IMR-90 (cell line): Measurements from ENCODE around the gene SPATA17. TPM values are rescaled to one million over a fixed set of nuclear protein-coding genes. Genes with fewer than 3 reads are reported as not detected.

Experiments used
- ATAC-seq: fragments of 200-7000 bp; cut with Tn5 transposase; 2 replicates; pipeline ENCODE4 v1.9.1; 2020; ENCODE audit warnings: low read depth, mild to moderate bottlenecking, moderate library complexity
- BruUV-seq: library from RNA; stranded (reverse); fragments of 400-500 nt; replicated peaks from 2 replicates; lab custom pipeline; 2021; lab: Mats Ljungman, UMichigan
- CTCF ChIA-PET: fragments of 300-600 bp; formaldehyde crosslinking; extraction: SDS; loops from one replicate; lab custom pipeline; 2021; ENCODE audit warnings: antibody characterized with exemption; lab: Yijun Ruan, JAX
- POLR2A ChIA-PET: fragments of 300-600 bp; sonication (Branson Sonifier 250); formaldehyde crosslinking; loops from one replicate; lab custom pipeline; 2022; ENCODE audit warnings: antibody characterized with exemption; ENCODE audit not compliant: unreplicated experiment; lab: Charles Lee
- DNase-seq: peaks from one replicate; pipeline ENCODE4 v3.0.0; 2013
- H2AFZ ChIP-seq: replicated peaks from 2 replicates; pipeline ENCODE3; 2013; ENCODE audit warnings: low read length, mild to moderate bottlenecking; ENCODE audit not compliant: poor library complexity
- H2AK5ac ChIP-seq: 2 replicates; pipeline ENCODE4 v1.6.1; 2013; ENCODE audit warnings: low read depth, low read length, inconsistent platforms
- H2AK9ac ChIP-seq: replicated peaks from 2 replicates; pipeline ENCODE3; 2013; ENCODE audit warnings: mild to moderate bottlenecking, low read depth, low read length, moderate library complexity; ENCODE audit not compliant: poor library complexity
- H2BK120ac ChIP-seq: 2 replicates; pipeline ENCODE4 v1.6.1; 2013; ENCODE audit warnings: low read depth, low read length, inconsistent platforms
- H2BK15ac ChIP-seq: 3 replicates; pipeline ENCODE4 v1.6.1; 2013; ENCODE audit warnings: low read depth, low read length, inconsistent platforms
- H2BK20ac ChIP-seq: 2 replicates; pipeline ENCODE4 v1.6.1; 2013; ENCODE audit warnings: low read depth, mild to moderate bottlenecking, inconsistent platforms, low read length, moderate library complexity
- H2BK5ac ChIP-seq: 2 replicates; pipeline ENCODE4 v1.6.1; 2013; ENCODE audit warnings: mild to moderate bottlenecking, low read depth, low read length, inconsistent platforms; ENCODE audit not compliant: poor library complexity, severe bottlenecking
- H3K14ac ChIP-seq: replicated peaks from 2 replicates; pipeline ENCODE4 v1.6.1; 2013; ENCODE audit warnings: low read depth, low read length, inconsistent platforms
- H3K18ac ChIP-seq: 2 replicates; pipeline ENCODE4 v1.6.1; 2013; ENCODE audit warnings: low read depth, low read length, control low read depth
- H3K23ac ChIP-seq: 2 replicates; pipeline ENCODE4 v1.6.1; 2013; ENCODE audit warnings: low read depth, low read length, inconsistent platforms
- H3K27ac ChIP-seq: 2 replicates; pipeline ENCODE4 v1.5.1; 2013; ENCODE audit warnings: mild to moderate bottlenecking, control low read depth, low read length; ENCODE audit not compliant: insufficient read depth
- H3K27me3 ChIP-seq: 2 replicates; pipeline ENCODE4 v1.6.1; 2013; ENCODE audit warnings: low read length; ENCODE audit not compliant: control insufficient read depth, insufficient read depth
- H3K36me3 ChIP-seq: 2 replicates; pipeline ENCODE4 v1.6.1; 2013; ENCODE audit warnings: low read length, mixed read lengths; ENCODE audit not compliant: control insufficient read depth, insufficient read depth
- H3K4ac ChIP-seq: 2 replicates; pipeline ENCODE4 v1.6.1; 2013; ENCODE audit warnings: low read depth, low read length, inconsistent platforms
- H3K4me1 ChIP-seq: 2 replicates; pipeline ENCODE4 v1.6.1; 2013; ENCODE audit warnings: low read length, mixed read lengths; ENCODE audit not compliant: control insufficient read depth, insufficient read depth
- H3K4me2 ChIP-seq: 2 replicates; pipeline ENCODE4 v1.6.1; 2013; ENCODE audit warnings: low read depth, mild to moderate bottlenecking, control low read depth, low read length, moderate library complexity
- H3K4me3 ChIP-seq: 2 replicates; pipeline ENCODE4 v1.5.1; 2013; ENCODE audit warnings: low read depth, mild to moderate bottlenecking, control low read depth, low read length, moderate library complexity; ENCODE audit not compliant: insufficient read depth
- H3K56ac ChIP-seq: 2 replicates; pipeline ENCODE4 v1.6.1; 2013; ENCODE audit warnings: low read length, inconsistent platforms; ENCODE audit not compliant: insufficient read depth; ENCODE audit errors: extremely low read depth
- H3K79me1 ChIP-seq, 2 experiments: 2 replicates each; pipeline ENCODE4 v1.6.1; 2013; ENCODE audit warnings: low read length in 2 of 2, inconsistent platforms in 1 of 2, low read depth in 1 of 2
- H3K9ac ChIP-seq: 2 replicates; pipeline ENCODE4 v1.6.1; 2013; ENCODE audit warnings: low read depth, low read length, control low read depth
- H3K9me1 ChIP-seq: 2 replicates; pipeline ENCODE4 v1.6.1; 2013; ENCODE audit warnings: low read length, inconsistent platforms; ENCODE audit not compliant: insufficient read depth
- H3K9me3 ChIP-seq: 2 replicates; pipeline ENCODE4 v1.6.1; 2013; ENCODE audit warnings: low read length; ENCODE audit not compliant: control insufficient read depth, insufficient read depth
- H4K20me1 ChIP-seq: 2 replicates; pipeline ENCODE4 v1.6.1; 2013; ENCODE audit warnings: low read length, inconsistent platforms; ENCODE audit not compliant: insufficient read depth
- H4K5ac ChIP-seq: 2 replicates; pipeline ENCODE4 v1.6.1; 2013; ENCODE audit warnings: mild to moderate bottlenecking, low read depth, low read length, control low read depth
- H4K8ac ChIP-seq, 2 experiments: 2 replicates each; pipeline ENCODE4 v1.6.1; 2013; ENCODE audit warnings: low read depth in 2 of 2, low read length in 2 of 2, control low read depth in 1 of 2, inconsistent platforms in 1 of 2
- H4K91ac ChIP-seq: 2 replicates; pipeline ENCODE4 v1.6.1; 2013; ENCODE audit warnings: low read depth, low read length, inconsistent platforms; ENCODE audit not compliant: insufficient read depth
- BHLHE40 ChIP-seq: fragments of 150-350 bp; IDR thresholded peaks from 2 replicates; pipeline ENCODE4 v1.6.1; 2016; ENCODE audit warnings: mild to moderate bottlenecking, low read depth, low read length
- CEBPB ChIP-seq: IDR thresholded peaks from 2 replicates; pipeline ENCODE4 v1.6.1; 2012; ENCODE audit warnings: low read depth, low read length, improper control_type of control experiment
- CHD1 ChIP-seq: IDR thresholded peaks from 2 replicates; pipeline ENCODE4 v1.6.1; 2012; ENCODE audit warnings: low read depth, low read length, improper control_type of control experiment
- FOS ChIP-seq: fragments of 150-350 bp; IDR thresholded peaks from 2 replicates; pipeline ENCODE4 v1.6.1; 2016; ENCODE audit warnings: low read depth, low read length
- MAFK ChIP-seq: IDR thresholded peaks from 2 replicates; pipeline ENCODE4 v1.6.1; 2012; ENCODE audit warnings: low read depth, low read length, improper control_type of control experiment
- MAZ ChIP-seq: IDR thresholded peaks from 2 replicates; pipeline ENCODE4 v1.6.1; 2012; ENCODE audit warnings: low read depth, mild to moderate bottlenecking, low read length, improper control_type of control experiment, moderate library complexity, borderline replicate concordance
- MXI1 ChIP-seq: IDR thresholded peaks from 2 replicates; pipeline ENCODE4 v1.6.1; 2012; ENCODE audit warnings: low read depth, mild to moderate bottlenecking, low read length, moderate library complexity, borderline replicate concordance
- NFE2L2 ChIP-seq: fragments of 150-350 bp; IDR thresholded peaks from 2 replicates; pipeline ENCODE4 v1.6.1; 2016; ENCODE audit warnings: low read depth, mild to moderate bottlenecking, low read length
- POLR2A ChIP-seq: IDR thresholded peaks from 2 replicates; pipeline ENCODE4 v1.6.1; 2012; ENCODE audit warnings: mild to moderate bottlenecking, low read depth, low read length
- RAD21 ChIP-seq: IDR thresholded peaks from 2 replicates; pipeline ENCODE4 v1.6.1; 2012; ENCODE audit warnings: low read length, improper control_type of control experiment
- RCOR1 ChIP-seq: IDR thresholded peaks from 2 replicates; pipeline ENCODE4 v1.6.1; 2012; ENCODE audit warnings: mild to moderate bottlenecking, low read length, improper control_type of control experiment; ENCODE audit not compliant: insufficient replicate concordance
- RFX5 ChIP-seq: IDR thresholded peaks from 2 replicates; pipeline ENCODE4 v1.8.0; 2012; ENCODE audit warnings: low read depth, mild to moderate bottlenecking, low read length, moderate library complexity
- SMC3 ChIP-seq: fragments of 150-350 bp; IDR thresholded peaks from 2 replicates; pipeline ENCODE4 v1.6.1; 2016; ENCODE audit warnings: low read depth, mild to moderate bottlenecking, antibody characterized with exemption, low read length, moderate library complexity
- USF2 ChIP-seq: fragments of 150-350 bp; IDR thresholded peaks from 2 replicates; pipeline ENCODE4 v1.6.1; 2017; ENCODE audit warnings: mild to moderate bottlenecking, antibody characterized with exemption, low read length, low read depth
- WGBS, 2 experiments: methylation state at CpG; one replicate each; pipeline versions ENCODE4 v1.1.5 to v1.1.7; 2013; ENCODE audit warnings: missing lambda C conversion rate in 2 of 2; ENCODE audit not compliant: insufficient read length in 1 of 2; ENCODE audit errors: extremely low coverage in 2 of 2; 5-methylcytosine and 5-hydroxymethylcytosine counted together
- dilution Hi-C: fragments of 300-500 bp; cut with HindIII; formaldehyde crosslinking; loops from one replicate; pipeline ENCODE4 v1.14.3; 2018; ENCODE audit warnings: low sequenced_read_pairs; ENCODE audit not compliant: unreplicated experiment
- in situ Hi-C: fragments of 300-500 bp; cut with MboI; formaldehyde crosslinking; loops from 3 replicates; pipeline ENCODE4 v1.14.3; 2019; ENCODE audit warnings: low sequenced_read_pairs, inconsistent platforms, mixed read lengths
- intact Hi-C: fragments of 100-400 bp; cut with micrococcal nuclease; formaldehyde crosslinking; loops from 2 replicates; pipeline ENCODE4 v1.10.0; 2022
- polyA plus RNA-seq, 3 experiments: library from polyadenylated mRNA; depleted of rRNA; stranded (reverse); fragments of >200 nt; gene quantifications; 2 replicates each; pipeline ENCODE4 v1.2.3, GENCODE V29; 2012; ENCODE audit warnings: low replicate concordance in 1 of 3
- total RNA-seq: library from RNA; depleted of rRNA; stranded (reverse); fragments of >200 nt; gene quantifications from 2 replicates; pipeline ENCODE4 v1.2.3, GENCODE V29; 2012
- TF ChIP-seq, protein P1 (sequence below): conservative IDR thresholded peaks from 2 replicates; pipeline ENCODE4 v1.5.1; 2012; ENCODE audit warnings: mild to moderate bottlenecking, low read depth, low read length, improper control_type of control experiment
- TF ChIP-seq, protein P2 (sequence below): fragments of 150-350 bp; IDR thresholded peaks from 2 replicates; pipeline ENCODE4 v1.6.1; 2016; ENCODE audit warnings: low read depth, mild to moderate bottlenecking, low read length, moderate library complexity, borderline replicate concordance

SPATA17 gene
- total and polyA plus RNA-seq, 2 of the 4 experiments (the other 2 are of a cell fraction), result 0.03 to 0.18 TPM

GRCh38 chr1:217718873-217719272 lies 87.7 kb downstream of the SPATA17 start:
- in situ Hi-C loops, result no loop called here

More at GRCh38 chr1:217718873-217719272, 87.7 kb downstream of the SPATA17 start:
- no peaks in the 10 kb centered on the region for H3K79me1 ChIP-seq
- ChIA-PET POLR2A (no interaction called here), CTCF (interaction anchor here (1.0 kb wide), 2 partner anchors 9 to 10 kb away, joined by 3 to 5 read pairs; no protein-coding TSS in a partner anchor)
- H4K20me1 ChIP-seq, result no peaks in the 10 kb centered on the region
- no CpG with 5 or more reads among the region's 2 CpGs for WGBS, 2 experiments
- H3K4me2 ChIP-seq, result no peak overlapping the region
- intact Hi-C loops, result no loop called here
- H2BK5ac ChIP-seq, result no peak overlapping the region
- no peak overlapping the region for H2AK9ac ChIP-seq
- H3K27me3 ChIP-seq, result no peaks in the 10 kb centered on the region
- no peak overlapping the region for H3K27ac ChIP-seq
- no peak overlapping the region for H2BK15ac ChIP-seq
- no peak overlapping the region; the same call in 1 of the 2 replicates for H2BK120ac ChIP-seq
- H4K5ac ChIP-seq, result no peak overlapping the region
- no peak overlapping the region for H4K91ac ChIP-seq
- H2AK5ac ChIP-seq, result no peak overlapping the region
- no peak for ATAC-seq
- H3K9me1 ChIP-seq, result 0 out of 2 replicates have a peak, but pooled peaks cover 2% of the 10 kb centered on the region
- no peak for TF ChIP-seq CHD1
- TF ChIP-seq MAFK, result no peak
- no peak for TF ChIP-seq SMC3
- TF ChIP-seq MXI1, result no peak
- no peak for TF ChIP-seq CEBPB
- TF ChIP-seq POLR2A, result no peak
- TF ChIP-seq, protein P1, sequence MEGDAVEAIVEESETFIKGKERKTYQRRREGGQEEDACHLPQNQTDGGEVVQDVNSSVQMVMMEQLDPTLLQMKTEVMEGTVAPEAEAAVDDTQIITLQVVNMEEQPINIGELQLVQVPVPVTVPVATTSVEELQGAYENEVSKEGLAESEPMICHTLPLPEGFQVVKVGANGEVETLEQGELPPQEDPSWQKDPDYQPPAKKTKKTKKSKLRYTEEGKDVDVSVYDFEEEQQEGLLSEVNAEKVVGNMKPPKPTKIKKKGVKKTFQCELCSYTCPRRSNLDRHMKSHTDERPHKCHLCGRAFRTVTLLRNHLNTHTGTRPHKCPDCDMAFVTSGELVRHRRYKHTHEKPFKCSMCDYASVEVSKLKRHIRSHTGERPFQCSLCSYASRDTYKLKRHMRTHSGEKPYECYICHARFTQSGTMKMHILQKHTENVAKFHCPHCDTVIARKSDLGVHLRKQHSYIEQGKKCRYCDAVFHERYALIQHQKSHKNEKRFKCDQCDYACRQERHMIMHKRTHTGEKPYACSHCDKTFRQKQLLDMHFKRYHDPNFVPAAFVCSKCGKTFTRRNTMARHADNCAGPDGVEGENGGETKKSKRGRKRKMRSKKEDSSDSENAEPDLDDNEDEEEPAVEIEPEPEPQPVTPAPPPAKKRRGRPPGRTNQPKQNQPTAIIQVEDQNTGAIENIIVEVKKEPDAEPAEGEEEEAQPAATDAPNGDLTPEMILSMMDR, result no peak
- no peak for TF ChIP-seq RCOR1
- TF ChIP-seq BHLHE40, result no peak
- TF ChIP-seq NFE2L2, result no peak
- TF ChIP-seq RAD21, result no peak
- TF ChIP-seq, protein P2, sequence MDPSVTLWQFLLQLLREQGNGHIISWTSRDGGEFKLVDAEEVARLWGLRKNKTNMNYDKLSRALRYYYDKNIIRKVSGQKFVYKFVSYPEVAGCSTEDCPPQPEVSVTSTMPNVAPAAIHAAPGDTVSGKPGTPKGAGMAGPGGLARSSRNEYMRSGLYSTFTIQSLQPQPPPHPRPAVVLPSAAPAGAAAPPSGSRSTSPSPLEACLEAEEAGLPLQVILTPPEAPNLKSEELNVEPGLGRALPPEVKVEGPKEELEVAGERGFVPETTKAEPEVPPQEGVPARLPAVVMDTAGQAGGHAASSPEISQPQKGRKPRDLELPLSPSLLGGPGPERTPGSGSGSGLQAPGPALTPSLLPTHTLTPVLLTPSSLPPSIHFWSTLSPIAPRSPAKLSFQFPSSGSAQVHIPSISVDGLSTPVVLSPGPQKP, result no peak
- TF ChIP-seq MAZ, result no peak
- TF ChIP-seq FOS, result no peak
- TF ChIP-seq USF2, result no peak
- no peak for TF ChIP-seq RFX5
- no peak overlapping the region for H3K4ac ChIP-seq
- H3K23ac ChIP-seq, result no peak overlapping the region
- no peak overlapping the region for H3K56ac ChIP-seq
- H4K8ac ChIP-seq, result no peak overlapping the region
- dilution Hi-C loops, result no loop called here
- H3K4me3 ChIP-seq, result no peak overlapping the region
- H2BK20ac ChIP-seq, result no peak overlapping the region
- H2AFZ ChIP-seq, result no peak overlapping the region
- no peak overlapping the region for H3K9ac ChIP-seq
- H3K36me3 ChIP-seq, result no peaks in the 10 kb centered on the region
- H3K9me3 ChIP-seq, result no peaks in the 10 kb centered on the region
- no peaks in the 10 kb centered on the region for H3K4me1 ChIP-seq
- H3K14ac ChIP-seq, result no peak overlapping the region
- no peak for DNase-seq
- no TSS peak for BruUV-seq
- no peak overlapping the region for H3K18ac ChIP-seq
